GM10248 (cell line): ENCODE results near the gene MSH5.
"Not testable (repeated sequence)": the region's sequence is repeated elsewhere in the genome, so short reads cannot be mapped to it uniquely, and the experiment has no call there.

Source experiments
- CTCF ChIA-PET: fragments of 300-600 bp; sonication (Branson Sonifier 250); formaldehyde crosslinking; extraction: SDS; loops from one replicate; lab custom pipeline; 2021; ENCODE audit warnings: antibody characterized with exemption; lab: Yijun Ruan, JAX
- POLR2A ChIA-PET: fragments of 350-650 bp; sonication (Branson Sonifier 250); formaldehyde crosslinking; extraction: SDS; loops from one replicate; lab custom pipeline; 2020; ENCODE audit warnings: antibody characterized with exemption; lab: Yijun Ruan, JAX
- DNase-seq: peaks from one replicate; pipeline ENCODE4 v3.0.0; 2012; ENCODE audit errors: extremely low spot score
- TF ChIP-seq, protein P1 (sequence below): IDR thresholded peaks from 2 replicates; pipeline ENCODE4 v1.5.1; 2012; ENCODE audit warnings: mild to moderate bottlenecking, low read depth; ENCODE audit errors: extremely low read depth, missing control alignments, control extremely low read depth

The MSH5 gene

GRCh38 chr6:31702819-31703716, 36.7 kb upstream of the MSH5 start, which contains the start of gene ABHD16A:
Gene ABHD16A (minus strand): TSS chr6:31703324. CDS start chr6:31703281, 43 bp downstream.
- TF ChIP-seq, protein P1, sequence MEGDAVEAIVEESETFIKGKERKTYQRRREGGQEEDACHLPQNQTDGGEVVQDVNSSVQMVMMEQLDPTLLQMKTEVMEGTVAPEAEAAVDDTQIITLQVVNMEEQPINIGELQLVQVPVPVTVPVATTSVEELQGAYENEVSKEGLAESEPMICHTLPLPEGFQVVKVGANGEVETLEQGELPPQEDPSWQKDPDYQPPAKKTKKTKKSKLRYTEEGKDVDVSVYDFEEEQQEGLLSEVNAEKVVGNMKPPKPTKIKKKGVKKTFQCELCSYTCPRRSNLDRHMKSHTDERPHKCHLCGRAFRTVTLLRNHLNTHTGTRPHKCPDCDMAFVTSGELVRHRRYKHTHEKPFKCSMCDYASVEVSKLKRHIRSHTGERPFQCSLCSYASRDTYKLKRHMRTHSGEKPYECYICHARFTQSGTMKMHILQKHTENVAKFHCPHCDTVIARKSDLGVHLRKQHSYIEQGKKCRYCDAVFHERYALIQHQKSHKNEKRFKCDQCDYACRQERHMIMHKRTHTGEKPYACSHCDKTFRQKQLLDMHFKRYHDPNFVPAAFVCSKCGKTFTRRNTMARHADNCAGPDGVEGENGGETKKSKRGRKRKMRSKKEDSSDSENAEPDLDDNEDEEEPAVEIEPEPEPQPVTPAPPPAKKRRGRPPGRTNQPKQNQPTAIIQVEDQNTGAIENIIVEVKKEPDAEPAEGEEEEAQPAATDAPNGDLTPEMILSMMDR: no peak
- ChIA-PET POLR2A (interaction anchor here (0.5 to 1.3 kb wide), 6 partner anchors 8 to 195 kb away, joined by 3 to 7 read pairs (median 5); partner anchors contain the start of gene GPANK1), CTCF (interaction anchor here (0.9 to 1.8 kb wide), 12 partner anchors 10 to 127 kb away, joined by 3 to 6 read pairs (median 4); partner anchors contain the start of genes LSM2, LY6G5C and VARS1)
- peak; percentile 99 for DNase-seq

- ChIA-PET POLR2A (interaction anchor here (0.6 kb wide), 1 partner anchor 540 kb away, joined by 3 read pairs; no protein-coding TSS in a partner anchor), CTCF (interaction anchor here (1.3 to 2.1 kb wide), 3 partner anchors 11 to 63 kb away, joined by 4 to 8 read pairs (median 5); no protein-coding TSS in a partner anchor)
- DNase-seq: no peak
- TF ChIP-seq, protein P1: no peak
Measured at GRCh38 chr6:31705931-31706330, 33.9 kb upstream of the MSH5 start.

DNA sequence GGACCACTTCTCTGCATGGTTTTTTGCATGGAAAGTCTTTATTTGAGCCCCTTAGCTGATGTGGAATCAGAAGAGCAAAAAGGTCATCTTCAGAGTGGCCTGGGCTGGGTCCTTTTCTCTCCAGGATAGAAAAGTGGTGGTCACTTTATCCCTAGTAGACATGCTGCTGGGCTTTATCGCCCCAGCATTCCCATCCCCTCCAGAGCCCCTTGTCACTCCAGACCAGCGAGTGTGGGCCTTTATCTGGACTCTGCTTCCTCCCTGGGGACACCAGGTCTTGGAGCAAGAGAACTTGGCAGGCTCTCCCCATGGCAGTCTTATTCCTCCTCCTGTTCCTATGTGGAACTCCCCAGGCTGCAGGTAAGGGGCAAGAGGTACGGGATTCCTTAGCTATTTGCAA, 33.2 kb upstream of the MSH5 start, which contains the start of gene LY6G6F:
LY6G6F (plus strand) TSS at position 268 of the 400 bp plus-strand sequence; CDS start at position 309, 41 bp downstream.
- DNase-seq: no peak
- CTCF ChIA-PET: interaction anchor here (0.6 to 2.1 kb wide), 4 partner anchors 12 to 246 kb away, joined by 3 to 8 read pairs (median 4); no protein-coding TSS in a partner anchor
- TF ChIP-seq, protein P1: no peak
- POLR2A ChIA-PET: no interaction called here

- ChIA-PET CTCF (interaction anchor here (2.1 kb wide), 1 partner anchor 62 kb away, joined by 8 read pairs; no protein-coding TSS in a partner anchor), POLR2A (no interaction called here)
- DNase-seq: no peak
- TF ChIP-seq, protein P1: no peak
Measured at GRCh38 chr6:31707701-31708100, 32.1 kb upstream of the MSH5 start.

DNA sequence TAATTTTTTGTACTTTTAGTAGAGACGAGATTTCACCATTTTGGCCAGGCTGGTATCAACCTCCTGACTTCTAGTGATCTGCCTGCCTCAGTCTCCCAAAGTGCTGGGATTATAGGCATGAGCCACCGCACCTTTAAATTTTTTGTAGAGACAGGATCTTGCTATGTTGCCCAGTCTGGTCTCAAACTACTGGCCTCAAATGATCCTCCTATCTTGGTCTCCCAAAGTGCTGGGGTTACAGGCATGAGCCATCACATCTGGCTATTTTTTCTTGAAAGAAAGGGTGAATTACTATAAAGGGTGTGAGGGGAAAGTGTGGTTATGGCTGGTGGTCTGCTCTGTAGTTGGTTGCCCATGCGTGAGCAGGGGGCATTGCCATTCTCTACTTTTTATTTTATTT, 31.6 kb upstream of the MSH5 start:
- DNase-seq: no peak
- ChIA-PET CTCF (interaction anchor here (1.6 kb wide), 1 partner anchor 12 kb away, joined by 3 read pairs; no protein-coding TSS in a partner anchor), POLR2A (no interaction called here)
- TF ChIP-seq, protein P1: no peak

DNA sequence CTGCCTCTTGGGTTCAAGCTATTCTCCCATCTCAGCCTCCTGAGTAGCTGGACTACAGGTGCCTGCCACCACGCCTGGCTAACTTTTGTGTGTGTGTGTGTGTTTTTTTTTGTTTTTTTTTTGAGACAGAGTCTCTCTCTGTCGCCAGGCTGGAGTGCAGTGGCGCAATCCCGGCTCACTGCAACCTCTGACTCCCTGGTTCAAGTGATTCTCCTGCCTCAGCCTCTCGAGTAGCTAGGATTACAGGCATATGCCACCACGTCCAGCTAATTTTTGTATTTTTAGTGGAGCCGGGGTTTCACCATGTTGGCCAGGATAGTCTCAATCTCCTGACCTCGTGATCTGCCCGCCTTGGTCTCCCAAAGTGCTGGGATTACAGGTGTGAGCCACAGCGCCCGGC, 30.6 kb upstream of the MSH5 start:
- POLR2A ChIA-PET, DNase-seq: not testable (repeated sequence)
- CTCF ChIA-PET: interaction anchor here (1.6 to 4.3 kb wide), 2 partner anchors 11 to 20 kb away, joined by 3 to 14 read pairs; partner anchors contain the start of gene DDAH2
